Tibial nerve (tissue), 4 donors: ENCODE results near the gene RCSD1.

Source experiments
- EP300 ChIP-seq, 2 donors: sonication (generic); formaldehyde crosslinking; IDR thresholded peaks; one replicate each; pipeline ENCODE4 v1.6.1; 2017; ENCODE audit warnings: antibody characterized with exemption in 2 of 2, mild to moderate bottlenecking in 1 of 2
- POLR2A ChIP-seq, 2 donors: fragments of 450-650 bp; IDR thresholded peaks; one replicate each; pipeline ENCODE4 v1.6.1; 2017; ENCODE audit warnings: antibody characterized with exemption in 2 of 2, mild to moderate bottlenecking in 2 of 2, moderate library complexity in 2 of 2
- TF ChIP-seq, protein P1 (sequence below), 5 experiments: fragments of 200-600 bp in 3 of 5; fragments of 450-650 bp in 2 of 5; sonication (generic) in 3 of 5; IDR thresholded peaks; one replicate each; pipeline ENCODE4 v1.5.1; 2016 to 2019; ENCODE audit warnings: antibody characterized with exemption in 5 of 5, mild to moderate bottlenecking in 3 of 5, moderate library complexity in 2 of 5

DNA sequence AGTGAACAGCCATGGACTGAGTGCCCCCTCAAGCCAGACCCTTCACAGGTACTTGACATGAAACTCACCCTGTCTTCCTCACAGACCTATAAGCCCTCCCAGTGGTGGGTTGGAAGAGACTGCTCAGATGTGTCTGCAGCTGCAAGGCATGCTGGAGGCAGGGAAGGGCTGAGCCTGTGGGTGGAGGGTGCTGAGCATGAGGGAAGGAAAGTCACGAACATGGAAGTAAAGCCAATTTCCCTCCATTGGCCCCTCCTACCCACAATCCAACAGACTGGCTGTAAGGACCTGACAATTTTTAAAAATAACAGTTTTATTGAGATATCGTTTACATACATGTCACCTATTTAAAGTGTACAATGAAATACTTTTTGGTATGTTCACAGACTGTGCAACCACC, 44.1 kb downstream of the RCSD1 start:
- TF ChIP-seq, protein P1, sequence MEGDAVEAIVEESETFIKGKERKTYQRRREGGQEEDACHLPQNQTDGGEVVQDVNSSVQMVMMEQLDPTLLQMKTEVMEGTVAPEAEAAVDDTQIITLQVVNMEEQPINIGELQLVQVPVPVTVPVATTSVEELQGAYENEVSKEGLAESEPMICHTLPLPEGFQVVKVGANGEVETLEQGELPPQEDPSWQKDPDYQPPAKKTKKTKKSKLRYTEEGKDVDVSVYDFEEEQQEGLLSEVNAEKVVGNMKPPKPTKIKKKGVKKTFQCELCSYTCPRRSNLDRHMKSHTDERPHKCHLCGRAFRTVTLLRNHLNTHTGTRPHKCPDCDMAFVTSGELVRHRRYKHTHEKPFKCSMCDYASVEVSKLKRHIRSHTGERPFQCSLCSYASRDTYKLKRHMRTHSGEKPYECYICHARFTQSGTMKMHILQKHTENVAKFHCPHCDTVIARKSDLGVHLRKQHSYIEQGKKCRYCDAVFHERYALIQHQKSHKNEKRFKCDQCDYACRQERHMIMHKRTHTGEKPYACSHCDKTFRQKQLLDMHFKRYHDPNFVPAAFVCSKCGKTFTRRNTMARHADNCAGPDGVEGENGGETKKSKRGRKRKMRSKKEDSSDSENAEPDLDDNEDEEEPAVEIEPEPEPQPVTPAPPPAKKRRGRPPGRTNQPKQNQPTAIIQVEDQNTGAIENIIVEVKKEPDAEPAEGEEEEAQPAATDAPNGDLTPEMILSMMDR (IDR thresholded peaks at IDR 0.05): no peak
- TF ChIP-seq EP300 (IDR thresholded peaks at IDR 0.05): no peak
- no peak for TF ChIP-seq POLR2A (IDR thresholded peaks at IDR 0.05)
